ENCODE data around the gene L3MBTL1. TPM values are rescaled to one million over a fixed set of nuclear protein-coding genes. Genes with fewer than 3 reads are reported as not detected.

Gene L3MBTL1
- polyA plus RNA-seq, 1 donor (not counting 4 experiments of a cell fraction or from before 2014, with no cell fraction given): 5.0 TPM

DNA sequence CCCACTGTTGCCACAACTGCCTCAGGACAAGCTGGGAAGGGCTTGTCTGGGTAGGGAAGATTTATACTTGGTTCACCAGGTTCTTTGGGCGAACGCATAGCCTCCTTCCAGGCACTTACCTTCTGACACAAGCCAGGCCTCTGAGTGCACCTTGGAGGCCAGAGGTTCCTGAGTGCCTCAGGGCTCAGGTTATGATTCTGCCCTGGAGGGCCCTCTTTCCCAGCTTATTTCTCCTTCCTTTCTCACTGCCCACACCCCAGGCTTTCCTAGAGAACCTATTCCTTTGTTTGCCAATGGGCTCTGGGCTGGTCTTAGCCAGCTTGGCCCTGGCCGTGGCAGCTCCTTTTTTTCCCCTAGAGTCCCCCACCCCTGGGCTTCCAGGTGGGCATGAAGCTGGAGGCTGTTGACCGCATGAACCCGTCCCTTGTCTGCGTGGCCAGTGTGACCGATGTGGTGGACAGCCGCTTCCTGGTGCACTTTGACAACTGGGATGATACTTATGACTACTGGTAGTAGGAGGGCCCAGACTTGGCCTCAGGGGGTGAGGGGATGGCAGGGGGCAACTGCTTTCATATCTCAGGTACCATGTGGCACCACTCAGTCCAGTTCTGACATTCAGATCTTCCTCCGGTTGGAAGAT, 25.0 kb downstream of the L3MBTL1 start:
- Histone ChIP-seq H3K27me3 (ENCODE audit: control insufficient read depth, extremely low read depth, insufficient read depth, low read length) (no peaks in the 10 kb centered on the region), H2AFZ (ENCODE audit: control insufficient read depth, low read length) (no peak overlapping the region), H3K4me3 (ENCODE audit: control insufficient read depth in 2 of 3, extremely low read depth in 1 of 3, insufficient read depth in 2 of 3, low read depth in 1 of 3, low read length in 3 of 3) (no peak overlapping the region), H4K20me1 (ENCODE audit: control insufficient read depth, extremely low read depth, insufficient read depth, low read length) (no peaks in the 10 kb centered on the region), H3K79me2 (ENCODE audit: control insufficient read depth, insufficient read depth, low read length) (no peaks in the 10 kb centered on the region), H3K27ac (ENCODE audit: control insufficient read depth, insufficient read depth, low read length) (no peak overlapping the region), H3K4me1 (ENCODE audit: control insufficient read depth, extremely low read depth, insufficient read depth, low read length) (no peaks in the 10 kb centered on the region), H3K9me3 (ENCODE audit: control insufficient read depth, low read depth, low read length) (no peaks in the 10 kb centered on the region), H3K4me2 (ENCODE audit: control insufficient read depth, extremely low read depth, insufficient read depth, low read depth, low read length) (no peak overlapping the region), H3K9me1 (ENCODE audit: control insufficient read depth, extremely low read depth, insufficient read depth, low read length) (peaks cover 2% of the 10 kb centered on the region), H3K9ac (ENCODE audit: control insufficient read depth, extremely low read depth, insufficient read depth, low read length) (no peak overlapping the region), H3K36me3 (ENCODE audit: control insufficient read depth in 2 of 2, extremely low read depth in 1 of 2, insufficient read depth in 2 of 2, low read length in 2 of 2) (peaks cover 5 to 6% of the 10 kb centered on the region in 2 experiments)
- dilution Hi-C loops (cut with MboI; ENCODE audit: extremely low pct_ligation_motif_present, low sequenced_read_pairs): no loop called here
- no peak for TF ChIP-seq EZH2 (IDR thresholded peaks at IDR 0.05; ENCODE audit: low read length)
- TF ChIP-seq, protein P1, sequence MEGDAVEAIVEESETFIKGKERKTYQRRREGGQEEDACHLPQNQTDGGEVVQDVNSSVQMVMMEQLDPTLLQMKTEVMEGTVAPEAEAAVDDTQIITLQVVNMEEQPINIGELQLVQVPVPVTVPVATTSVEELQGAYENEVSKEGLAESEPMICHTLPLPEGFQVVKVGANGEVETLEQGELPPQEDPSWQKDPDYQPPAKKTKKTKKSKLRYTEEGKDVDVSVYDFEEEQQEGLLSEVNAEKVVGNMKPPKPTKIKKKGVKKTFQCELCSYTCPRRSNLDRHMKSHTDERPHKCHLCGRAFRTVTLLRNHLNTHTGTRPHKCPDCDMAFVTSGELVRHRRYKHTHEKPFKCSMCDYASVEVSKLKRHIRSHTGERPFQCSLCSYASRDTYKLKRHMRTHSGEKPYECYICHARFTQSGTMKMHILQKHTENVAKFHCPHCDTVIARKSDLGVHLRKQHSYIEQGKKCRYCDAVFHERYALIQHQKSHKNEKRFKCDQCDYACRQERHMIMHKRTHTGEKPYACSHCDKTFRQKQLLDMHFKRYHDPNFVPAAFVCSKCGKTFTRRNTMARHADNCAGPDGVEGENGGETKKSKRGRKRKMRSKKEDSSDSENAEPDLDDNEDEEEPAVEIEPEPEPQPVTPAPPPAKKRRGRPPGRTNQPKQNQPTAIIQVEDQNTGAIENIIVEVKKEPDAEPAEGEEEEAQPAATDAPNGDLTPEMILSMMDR (optimal IDR thresholded peaks at IDR 0.05 in 1 of 3, IDR thresholded peaks at IDR 0.05 in 1 of 3, conservative IDR thresholded peaks at IDR 0.05 in 1 of 3; ENCODE audit: extremely low read depth in 1 of 3, insufficient read depth in 2 of 3, low read length in 3 of 3): no peak
- FAIRE-seq: no peak
- no peak for DNase-seq (ENCODE audit: low read depth, low spot score)

GRCh38 chr20:43533060-43533459, 25.6 kb downstream of the L3MBTL1 start:
- no peaks in the 10 kb centered on the region for H3K4me1 ChIP-seq (ENCODE audit: control insufficient read depth, extremely low read depth, insufficient read depth, low read length)
- no peaks in the 10 kb centered on the region for H3K9me3 ChIP-seq (ENCODE audit: control insufficient read depth, low read depth, low read length)
- no peak overlapping the region for H2AFZ ChIP-seq (ENCODE audit: control insufficient read depth, low read length)
- no peaks in the 10 kb centered on the region for H3K27me3 ChIP-seq (ENCODE audit: control insufficient read depth, extremely low read depth, insufficient read depth, low read length)
- dilution Hi-C loops (cut with MboI; ENCODE audit: extremely low pct_ligation_motif_present, low sequenced_read_pairs): no loop called here
- H3K4me2 ChIP-seq (ENCODE audit: control insufficient read depth, extremely low read depth, insufficient read depth, low read depth, low read length): no peak overlapping the region
- H3K9me1 ChIP-seq (ENCODE audit: control insufficient read depth, extremely low read depth, insufficient read depth, low read length): peaks cover 2% of the 10 kb centered on the region
- H3K36me3 ChIP-seq (ENCODE audit: control insufficient read depth in 2 of 2, extremely low read depth in 1 of 2, insufficient read depth in 2 of 2, low read length in 2 of 2): peaks cover 5 to 6% of the 10 kb centered on the region in 2 experiments
- FAIRE-seq (no peak), DNase-seq (ENCODE audit: low read depth, low spot score) (no peak)
- H3K27ac ChIP-seq (ENCODE audit: control insufficient read depth, insufficient read depth, low read length): no peak overlapping the region
- no peaks in the 10 kb centered on the region for H3K79me2 ChIP-seq (ENCODE audit: control insufficient read depth, insufficient read depth, low read length)
- TF ChIP-seq, protein P1 (optimal IDR thresholded peaks at IDR 0.05 in 1 of 3, IDR thresholded peaks at IDR 0.05 in 1 of 3, conservative IDR thresholded peaks at IDR 0.05 in 1 of 3; ENCODE audit: extremely low read depth in 1 of 3, insufficient read depth in 2 of 3, low read length in 3 of 3): no peak
- no peak for TF ChIP-seq EZH2 (IDR thresholded peaks at IDR 0.05; ENCODE audit: low read length)
- H3K9ac ChIP-seq (ENCODE audit: control insufficient read depth, extremely low read depth, insufficient read depth, low read length): no peak overlapping the region
- H4K20me1 ChIP-seq (ENCODE audit: control insufficient read depth, extremely low read depth, insufficient read depth, low read length): no peaks in the 10 kb centered on the region
- H3K4me3 ChIP-seq (ENCODE audit: control insufficient read depth in 2 of 3, extremely low read depth in 1 of 3, insufficient read depth in 2 of 3, low read depth in 1 of 3, low read length in 3 of 3): no peak overlapping the region

Measured in keratinocyte (primary cell).